GM18868 (cell line): ENCODE measurements around the gene SLC26A8.
"Not testable (repeated sequence)": the region's sequence is repeated elsewhere in the genome, so short reads cannot be mapped to it uniquely, and the experiment has no call there.

Experiments
- ATAC-seq: cut with Tn5 transposase; IDR thresholded peaks from one replicate; pipeline ENCODE4 v1.9.1; 2021; ENCODE audit warnings: mild to moderate bottlenecking, moderate library complexity; ENCODE audit not compliant: unreplicated experiment

SLC26A8 gene

GRCh38 chr6:35919085-35919826 is 105.2 kb downstream of the SLC26A8 start:
- peak; percentile 32 for ATAC-seq

- not testable (repeated sequence) for ATAC-seq
These were observed 107.5 kb downstream of the SLC26A8 start for GRCh38 chr6:35916893-35917292.

- no peak for ATAC-seq
These were observed 108.4 kb downstream of the SLC26A8 start for GRCh38 chr6:35916056-35916455.

- no peak for ATAC-seq
These were observed 109.9 kb downstream of the SLC26A8 start for GRCh38 chr6:35914536-35914935.

- ATAC-seq = no peak
These were observed 112.4 kb downstream of the SLC26A8 start for GRCh38 chr6:35911871-35912653.

- ATAC-seq = not testable (repeated sequence)
These were observed 114.9 kb downstream of the SLC26A8 start for GRCh38 chr6:35909571-35909970.

GRCh38 chr6:35908753-35909401 is 115.6 kb downstream of the SLC26A8 start:
- ATAC-seq = not testable (repeated sequence)

GRCh38 chr6:35907750-35908149 is 116.7 kb downstream of the SLC26A8 start:
- ATAC-seq = no peak

- ATAC-seq = no peak
These were observed 118.0 kb downstream of the SLC26A8 start for GRCh38 chr6:35906499-35906846.

GRCh38 chr6:35905841-35906498 is 118.5 kb downstream of the SLC26A8 start:
- ATAC-seq = no peak

- no peak for ATAC-seq
These were observed 119.2 kb downstream of the SLC26A8 start for GRCh38 chr6:35905141-35905785.

GRCh38 chr6:35903679-35904078 is 120.8 kb downstream of the SLC26A8 start:
- no peak for ATAC-seq

GRCh38 chr6:35900448-35900847 is 124.0 kb downstream of the SLC26A8 start:
- no peak for ATAC-seq

GRCh38 chr6:35898003-35898402 is 126.4 kb downstream of the SLC26A8 start:
- ATAC-seq = no peak

GRCh38 chr6:35897486-35897885 is 127.0 kb downstream of the SLC26A8 start:
- ATAC-seq = no peak

- no peak for ATAC-seq
These were observed 127.4 kb downstream of the SLC26A8 start for GRCh38 chr6:35897036-35897435.

GRCh38 chr6:35896228-35896627 is 128.2 kb downstream of the SLC26A8 start:
- ATAC-seq = no peak

GRCh38 chr6:35895560-35895959 is 128.9 kb downstream of the SLC26A8 start:
- ATAC-seq = no peak

- ATAC-seq = no peak
These were observed 129.7 kb downstream of the SLC26A8 start for GRCh38 chr6:35894776-35895175.
